ENCODE measurements around the gene SCUBE1. TPM values are rescaled to one million over a fixed set of nuclear protein-coding genes. Genes with fewer than 3 reads are reported as not detected.
A peak's percentile ranks its signal among the peaks of the same experiment; 100 is the strongest.

SCUBE1 gene
- total RNA-seq (2014; rRNA removed; shearing (Covaris generic)) (not detected in 2 replicates), total RNA-seq (2022) (not detected in 2 replicates), Bru-seq, nascent RNA (not detected), BruChase-seq, experiment 1, labeled RNA remaining after a 6-hour chase (percentile 1 among the genes with signal in this experiment), BruChase-seq, experiment 2, labeled RNA remaining after a 2-hour chase (percentile 1 among the genes with signal in this experiment)
- long read RNA-seq, result 0 reads

- no peak for DNase-seq (ENCODE audit: low spot score)
- TF ChIP-seq EZH2phosphoT487 (IDR thresholded peaks at IDR 0.05; ENCODE audit: borderline replicate concordance, low read depth, low read length) (no peak), CTCF (conservative IDR thresholded peaks at IDR 0.05; ENCODE audit: low read length) (no peak)
- H3K9me2 ChIP-seq (ENCODE audit: insufficient read depth, low read length), result no peaks in the 10 kb centered on the region
- no peaks in the 10 kb centered on the region for H3K9me3 ChIP-seq (ENCODE audit: low read length)
- ChIA-PET POLR2A (no interaction called here), CTCF (ENCODE audit: unreplicated experiment) (no interaction called here)
- no peaks in the 10 kb centered on the region for H3K79me2 ChIP-seq (ENCODE audit: insufficient read depth, low read depth, low read length)
- BruUV-seq (replicated peaks), result no TSS peak
- intact Hi-C loops (cut with micrococcal nuclease; ENCODE audit: unreplicated experiment), result no loop called here
- H2AFZ ChIP-seq (ENCODE audit: low read length), result no peak within 1 kb of the TSS
- H3K4me3 ChIP-seq (ENCODE audit: low read depth, low read length, poor library complexity, severe bottlenecking), result no peak within 1 kb of the TSS
- H3K36me3 ChIP-seq (ENCODE audit: insufficient read depth, low read length), result no peaks in the 10 kb centered on the region
- H4K20me1 ChIP-seq (ENCODE audit: insufficient read depth, low read length), result no peaks in the 10 kb centered on the region
- H3K27ac ChIP-seq (ENCODE audit: low read depth, low read length, poor library complexity, severe bottlenecking), result no peak within 1 kb of the TSS
- H3K4me2 ChIP-seq (ENCODE audit: low read length), result no peak within 1 kb of the TSS
- no peaks in the 10 kb centered on the region for H3K4me1 ChIP-seq (ENCODE audit: insufficient read depth, low read length, poor library complexity, severe bottlenecking)
Observed at GRCh38 chr22:43343262-43343669, at the start of gene SCUBE1. Gene SCUBE1 (minus strand): TSS chr22:43343372. CDS start chr22:43343261, 111 bp downstream.

DNA sequence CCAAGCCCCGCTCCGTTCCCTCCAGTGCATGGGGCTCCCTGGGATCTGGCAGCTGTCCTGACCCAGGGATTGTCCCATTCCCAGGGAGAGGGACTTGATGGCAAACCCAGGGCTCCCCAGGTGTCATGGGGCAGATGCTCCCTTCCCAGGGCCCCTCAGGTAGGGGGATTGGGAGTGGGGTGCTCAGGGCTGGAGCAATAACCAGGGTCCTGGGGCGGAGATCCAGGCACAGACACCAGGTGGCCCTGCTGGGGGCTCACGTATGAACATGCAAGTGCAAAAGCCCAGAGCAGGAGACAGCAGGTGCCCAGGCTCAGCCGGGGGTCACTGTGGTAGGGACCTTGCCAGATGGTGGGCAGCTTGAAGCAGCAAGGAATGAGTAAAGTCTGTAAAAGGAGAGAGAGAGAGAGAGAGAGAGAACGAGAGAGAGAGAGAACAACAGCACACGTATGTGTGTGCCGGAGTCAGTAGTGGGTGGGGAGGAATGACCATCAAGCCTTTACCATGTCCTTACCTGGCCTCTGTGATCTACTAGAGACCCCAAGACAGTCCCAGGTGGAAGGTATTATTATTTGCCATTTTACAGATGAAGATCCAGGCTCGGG is 49.3 kb upstream of the SCUBE1 start:
- POLR2A ChIA-PET, result no interaction called here
- TF ChIP-seq EZH2phosphoT487 (IDR thresholded peaks at IDR 0.05; ENCODE audit: borderline replicate concordance, low read depth, low read length), result no peak
- no peak for TF ChIP-seq CTCF (conservative IDR thresholded peaks at IDR 0.05; ENCODE audit: low read length)
- Histone ChIP-seq H3K27ac (ENCODE audit: low read depth, low read length, poor library complexity, severe bottlenecking) (no peak overlapping the region), H3K9me3 (ENCODE audit: low read length) (no peaks in the 10 kb centered on the region), H4K20me1 (ENCODE audit: insufficient read depth, low read length) (no peaks in the 10 kb centered on the region), H3K79me2 (ENCODE audit: insufficient read depth, low read depth, low read length) (no peaks in the 10 kb centered on the region), H3K9me2 (ENCODE audit: insufficient read depth, low read length) (no peaks in the 10 kb centered on the region), H3K4me3 (ENCODE audit: low read depth, low read length, poor library complexity, severe bottlenecking) (no peak overlapping the region), H3K4me1 (ENCODE audit: insufficient read depth, low read length, poor library complexity, severe bottlenecking) (no peaks in the 10 kb centered on the region), H3K36me3 (ENCODE audit: insufficient read depth, low read length) (no peaks in the 10 kb centered on the region), H2AFZ (ENCODE audit: low read length) (no peak overlapping the region), H3K4me2 (ENCODE audit: low read length) (no peak overlapping the region)
- CTCF ChIA-PET (ENCODE audit: unreplicated experiment), result no interaction called here
- intact Hi-C loops (cut with micrococcal nuclease; ENCODE audit: unreplicated experiment), result no loop called here
- no TSS peak for BruUV-seq (replicated peaks)
- DNase-seq (ENCODE audit: low spot score), result no peak

- Histone ChIP-seq H3K4me1 (ENCODE audit: insufficient read depth, low read length, poor library complexity, severe bottlenecking) (no peaks in the 10 kb centered on the region), H4K20me1 (ENCODE audit: insufficient read depth, low read length) (no peaks in the 10 kb centered on the region), H3K36me3 (ENCODE audit: insufficient read depth, low read length) (no peaks in the 10 kb centered on the region), H3K79me2 (ENCODE audit: insufficient read depth, low read depth, low read length) (no peaks in the 10 kb centered on the region), H3K9me3 (ENCODE audit: low read length) (no peaks in the 10 kb centered on the region), H3K27ac (ENCODE audit: low read depth, low read length, poor library complexity, severe bottlenecking) (no peak overlapping the region), H3K4me2 (ENCODE audit: low read length) (no peak overlapping the region), H3K4me3 (ENCODE audit: low read depth, low read length, poor library complexity, severe bottlenecking) (no peak overlapping the region), H2AFZ (ENCODE audit: low read length) (no peak overlapping the region), H3K9me2 (ENCODE audit: insufficient read depth, low read length) (no peaks in the 10 kb centered on the region)
- DNase-seq (ENCODE audit: low spot score), result no peak
- TF ChIP-seq EZH2phosphoT487 (IDR thresholded peaks at IDR 0.05; ENCODE audit: borderline replicate concordance, low read depth, low read length) (no peak), CTCF (conservative IDR thresholded peaks at IDR 0.05; ENCODE audit: low read length) (no peak)
- CTCF ChIA-PET (ENCODE audit: unreplicated experiment), result no interaction called here
- intact Hi-C loops (cut with micrococcal nuclease; ENCODE audit: unreplicated experiment), result no loop called here
- BruUV-seq (replicated peaks), result no TSS peak
- POLR2A ChIA-PET, result no interaction called here
Observed at GRCh38 chr22:43391306-43391705, 48.1 kb upstream of the SCUBE1 start.
